Right ventricle myocardium superior (tissue), 1 donor: ENCODE measurements around the gene INTS11. TPM values are rescaled to one million over a fixed set of nuclear protein-coding genes. Genes with fewer than 3 reads are reported as not detected.
"Not testable (repeated sequence)": the region's sequence is repeated elsewhere in the genome, so short reads cannot be mapped to it uniquely, and the experiment has no call there.

ENCODE experiments used
- ATAC-seq: fragments of 200-7000 bp; cut with Tn5 transposase; one replicate; pipeline ENCODE4 v1.9.1; 2020; ENCODE audit warnings: mild to moderate bottlenecking; ENCODE audit not compliant: poor library complexity
- DNase-seq: peaks from one replicate; pipeline ENCODE4 v3.0.0-alpha.2; 2020
- intact Hi-C: fragments of 100-400 bp; cut with DNase I; formaldehyde crosslinking; loops from one replicate; pipeline ENCODE4 v1.11.2; 2022
- long read RNA-seq: library from polyadenylated mRNA; unstranded; transcript quantifications from one replicate; pipeline ENCODE4 v2.0.0, GENCODE V29; 2021
- total RNA-seq: library from RNA; stranded (reverse); fragmentation: NEBNext Ultra II Directional; extraction: Animal tissue kit (Norgen Biotek cat#: 25700); gene quantifications from one replicate; pipeline ENCODE4 v1.2.1, GENCODE V29; 2021
- donor health status: DM: no; HTN: yes; CAD: no; lungs with severe emphysema.

The INTS11 gene
- total RNA-seq, result 70.9 TPM
- long read RNA-seq, transcript INTS11-208 (17 exons, 2,148 nt), result major isoform, 174 of 248 reads
- long read RNA-seq, partial matches to known transcripts, result 19 of 248 reads
- long read RNA-seq, other reads (novel, unspliced or antisense), result 46 of 248 reads

DNA sequence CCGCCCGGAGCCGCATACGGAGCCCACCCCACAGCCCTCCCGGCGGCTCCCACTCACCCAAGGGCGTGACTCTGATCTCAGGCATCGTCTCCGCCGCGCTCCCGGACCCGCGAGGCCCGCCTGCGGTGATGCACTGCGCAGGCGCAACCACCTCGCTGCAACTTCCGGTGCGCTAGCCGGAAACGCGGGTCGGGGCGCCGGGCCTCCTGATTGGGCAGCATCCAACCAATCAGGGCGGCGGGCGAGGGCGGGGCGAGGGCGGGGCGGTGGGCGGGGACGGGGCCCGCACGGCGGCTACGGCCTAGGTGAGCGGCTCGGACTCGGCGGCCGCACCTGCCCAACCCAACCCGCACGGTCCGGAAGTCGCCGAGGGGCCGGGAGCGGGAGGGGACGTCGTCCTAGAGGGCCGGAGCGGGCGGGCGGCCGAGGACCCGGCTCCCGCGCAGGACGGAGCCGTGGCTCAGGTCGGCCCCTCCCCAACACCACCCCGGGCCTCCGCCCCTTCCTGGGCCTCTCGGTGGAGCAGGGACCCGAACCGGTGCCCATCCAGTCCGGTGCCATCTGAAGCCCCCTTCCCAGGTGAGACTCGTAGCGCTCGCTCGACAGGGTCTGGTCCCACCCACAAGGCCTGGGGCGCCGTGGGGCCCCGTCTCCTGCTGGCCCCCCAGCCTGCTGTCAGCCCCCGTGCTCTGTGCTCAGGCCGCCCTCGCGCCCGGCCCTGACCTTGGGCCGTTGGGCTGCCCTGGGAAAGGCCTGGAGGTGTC is at the start of gene INTS11, which contains the start of gene CPTP:
Gene INTS11 (minus strand): TSS at position 137 of the 764 bp plus-strand sequence. CDS start 52 bp downstream, at position 85.
Gene CPTP (plus strand): TSS at position 279 of the 764 bp plus-strand sequence. CDS start 2,109 bp downstream, outside the sequence.
- DNase-seq (peak; percentile 95), ATAC-seq (peak; percentile 84)
- intact Hi-C loops, result no loop called here

DNA sequence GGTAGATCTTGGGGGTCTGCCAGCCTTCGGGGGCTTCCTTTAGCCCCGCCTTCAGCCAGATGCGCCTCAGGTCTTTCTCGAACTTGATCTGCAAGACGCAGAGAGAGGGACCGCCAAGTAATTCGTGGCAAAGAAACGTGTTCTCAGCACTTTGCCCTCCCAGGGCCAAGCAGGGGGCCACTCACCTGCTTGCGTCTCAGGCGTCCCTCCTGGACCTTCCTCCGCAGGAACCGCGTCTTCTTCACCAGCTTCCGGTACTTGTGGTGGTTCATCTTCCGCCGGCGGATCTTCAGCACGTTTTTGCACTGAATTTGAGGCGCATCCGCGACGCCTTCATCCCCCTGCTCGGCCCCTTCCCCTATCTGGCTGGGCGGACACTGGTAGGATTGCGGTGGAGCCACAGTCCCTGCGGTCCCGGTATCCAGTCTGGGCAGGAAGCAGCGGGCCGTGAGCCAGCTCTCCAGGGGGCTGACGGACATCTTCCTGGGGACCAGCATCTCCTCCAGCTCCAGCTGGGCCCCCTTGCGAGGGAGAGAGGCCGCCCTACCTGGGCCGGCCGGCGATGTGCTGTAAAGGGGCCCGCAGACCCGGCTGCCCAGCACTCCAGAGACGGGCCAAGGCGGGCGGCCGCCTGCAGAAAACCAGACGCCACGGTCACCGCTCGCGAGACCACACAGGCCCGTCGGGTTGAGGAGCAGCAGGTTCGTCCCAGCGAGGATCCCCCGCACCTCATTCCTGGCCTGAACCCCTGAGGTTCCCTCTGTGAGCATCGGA is 49.5 kb upstream of the INTS11 start:
- ATAC-seq (no peak), DNase-seq (no peak)
- intact Hi-C loops, result loop anchor here (10.0 kb wide), 1 partner anchor 131 kb away; no protein-coding TSS in a partner anchor

DNA sequence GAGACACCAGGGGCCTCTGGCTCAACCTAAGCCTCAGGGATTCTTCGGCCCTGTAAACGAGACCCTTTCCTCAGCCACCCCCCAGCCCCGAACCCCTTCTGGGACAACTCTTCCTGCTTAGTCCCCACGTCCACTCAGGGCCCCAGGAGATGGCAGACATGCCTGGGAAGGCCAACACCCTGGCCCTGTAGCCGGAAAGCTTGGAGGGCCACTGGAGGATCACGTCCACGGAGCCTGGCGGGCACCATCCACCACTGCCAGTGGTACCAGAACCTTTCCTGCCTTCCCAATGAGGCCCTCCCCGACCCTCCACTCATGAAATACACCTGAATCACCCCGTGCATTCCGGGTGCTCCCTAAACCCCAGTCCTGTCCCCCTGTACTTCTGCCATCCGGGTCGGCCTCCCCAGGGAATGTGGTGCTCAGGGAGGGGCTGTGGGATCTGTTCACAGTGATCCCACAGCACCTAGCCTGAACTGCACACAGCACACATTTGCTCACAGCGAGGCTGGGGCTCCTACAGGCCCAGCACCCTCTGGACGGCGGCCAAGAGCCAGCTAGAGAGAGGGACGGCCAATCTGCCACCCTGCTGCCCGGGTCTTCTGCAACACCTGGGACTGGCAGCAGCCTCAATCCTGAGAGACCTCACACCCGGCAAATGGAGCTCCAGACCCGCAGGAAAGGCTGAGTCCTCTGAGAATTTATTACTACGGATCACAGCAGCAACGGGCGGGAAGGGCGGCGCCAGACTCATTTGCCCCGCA is 48.8 kb upstream of the INTS11 start:
- no peak for DNase-seq
- ATAC-seq, result no peak

DNA sequence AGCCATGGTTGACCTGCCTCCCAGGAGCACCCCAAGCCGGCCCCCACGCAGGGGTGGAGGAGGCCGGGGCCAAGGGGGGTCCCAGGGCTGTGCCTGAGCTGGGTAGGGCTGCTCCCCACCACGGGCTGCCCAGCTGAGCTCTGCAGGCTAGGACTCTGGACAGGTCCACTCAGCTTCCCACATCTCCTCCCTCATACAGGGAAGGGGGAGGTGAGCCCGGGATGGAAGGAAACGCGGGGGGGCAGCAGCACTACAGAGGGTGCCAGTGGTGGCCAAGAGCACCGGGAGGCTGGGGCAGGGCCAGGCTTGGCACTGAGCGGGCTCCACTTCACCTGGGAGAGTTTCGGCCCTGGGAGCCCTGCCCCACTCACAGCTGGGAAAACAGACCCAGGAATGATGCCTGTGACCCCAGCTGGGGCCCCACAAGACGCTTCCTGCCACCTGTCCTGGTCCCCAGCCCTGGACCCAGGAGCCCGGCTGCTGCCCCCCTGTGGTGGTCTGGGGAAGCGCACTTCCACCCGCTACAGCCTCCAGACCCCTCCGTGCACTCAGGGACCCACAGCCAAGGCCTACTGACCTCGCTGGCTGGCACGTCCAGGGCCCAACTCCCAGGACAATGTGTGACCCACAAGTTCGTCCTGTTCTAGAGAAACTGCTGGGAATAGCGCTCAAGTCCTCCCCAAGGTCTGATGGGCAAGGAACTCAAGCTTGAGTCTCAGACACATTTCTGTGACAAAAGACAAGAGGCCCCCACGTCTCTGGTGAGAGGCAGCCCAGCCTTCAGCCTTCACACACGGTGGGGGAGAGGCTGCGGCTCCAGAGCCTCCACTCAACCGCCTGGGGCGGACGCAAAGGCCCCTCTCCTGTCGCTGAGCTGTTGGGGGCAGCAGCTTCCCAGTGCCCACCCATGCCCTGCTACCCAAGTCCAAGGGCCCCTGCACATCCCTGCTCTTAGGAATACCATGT is 47.6 kb upstream of the INTS11 start:
- peak; percentile 39 for ATAC-seq
- DNase-seq, result peak; percentile 81
- intact Hi-C loops, result loop anchor here (10.0 kb wide), 1 partner anchor 133 kb away; no protein-coding TSS in a partner anchor

More for the DNA sequence above, 48.8 kb upstream of the INTS11 start:
- intact Hi-C loops, result loop anchor here (10.0 kb wide), 1 partner anchor 132 kb away; no protein-coding TSS in a partner anchor

DNA sequence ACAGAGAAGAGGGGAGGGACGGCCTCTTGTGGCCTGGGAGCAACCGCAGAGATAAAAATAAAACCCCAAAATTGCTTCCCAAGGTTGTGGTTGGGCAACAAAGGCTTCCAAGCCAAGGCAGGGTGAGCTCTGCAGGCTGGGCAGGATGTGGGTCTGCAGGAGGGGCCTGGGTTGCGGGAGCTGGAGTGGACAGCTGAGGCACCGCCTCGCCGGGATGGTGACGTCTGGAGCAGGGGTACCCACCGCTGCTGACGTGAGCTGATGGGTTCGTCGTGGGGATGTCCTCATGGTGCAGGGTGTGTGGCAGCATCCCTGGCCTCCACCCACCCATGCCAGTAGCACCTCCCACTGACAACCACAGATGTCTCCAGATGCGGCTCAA is 46.9 kb upstream of the INTS11 start:
- ATAC-seq, result no peak
- intact Hi-C loops, result loop anchor here (10.0 kb wide), 1 partner anchor 133 kb away; no protein-coding TSS in a partner anchor
- DNase-seq, result no peak

DNA sequence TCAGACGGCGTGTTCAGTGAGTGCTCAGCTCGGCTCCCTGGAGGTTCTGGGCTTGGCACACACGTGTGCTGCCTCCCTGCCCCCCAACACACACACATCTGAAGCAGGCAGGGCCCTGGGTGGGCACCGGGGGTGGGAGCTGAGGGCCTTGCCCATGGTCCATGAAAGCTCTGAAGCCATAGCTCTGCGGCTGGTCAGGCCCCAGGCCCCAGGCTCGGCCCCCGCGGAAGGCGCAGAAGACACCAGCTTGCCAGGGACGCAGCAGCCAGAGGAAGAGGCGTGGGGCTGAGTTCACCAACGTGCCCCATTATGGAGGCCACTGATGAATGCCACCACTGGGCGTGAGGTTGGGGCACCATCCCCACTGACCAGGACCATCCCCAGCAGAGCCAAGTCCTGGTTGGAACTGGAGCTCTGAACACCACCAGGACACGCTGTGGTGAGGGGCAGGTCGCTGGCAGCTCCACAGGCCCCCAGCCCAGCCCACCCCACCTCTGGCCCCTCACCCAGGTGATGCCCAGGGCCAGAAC is 46.4 kb upstream of the INTS11 start:
- intact Hi-C loops, result loop anchor here (10.0 kb wide), 1 partner anchor 134 kb away; no protein-coding TSS in a partner anchor
- ATAC-seq (no peak), DNase-seq (no peak)

DNA sequence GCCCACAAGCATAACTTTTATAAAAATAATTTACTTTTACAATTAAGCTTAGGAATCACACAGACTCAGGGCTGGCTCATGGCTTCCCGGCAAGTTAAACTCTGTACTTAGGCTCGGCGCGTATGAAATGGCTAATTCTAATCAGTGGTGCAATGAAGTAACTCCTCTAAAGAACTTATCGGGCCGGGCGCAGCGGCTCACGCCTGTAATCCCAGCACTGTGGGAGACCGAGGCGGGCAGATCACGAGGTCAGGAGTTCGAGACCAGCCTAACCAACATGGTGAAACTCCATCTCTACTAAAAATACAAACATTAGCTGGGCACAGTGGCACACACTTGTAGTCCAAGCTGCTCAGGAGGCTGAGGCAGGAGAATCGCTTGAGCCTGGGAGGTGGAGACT is 45.6 kb upstream of the INTS11 start:
- intact Hi-C loops, result loop anchor here (10.0 kb wide), 1 partner anchor 135 kb away; no protein-coding TSS in a partner anchor
- DNase-seq, ATAC-seq: not testable (repeated sequence)

DNA sequence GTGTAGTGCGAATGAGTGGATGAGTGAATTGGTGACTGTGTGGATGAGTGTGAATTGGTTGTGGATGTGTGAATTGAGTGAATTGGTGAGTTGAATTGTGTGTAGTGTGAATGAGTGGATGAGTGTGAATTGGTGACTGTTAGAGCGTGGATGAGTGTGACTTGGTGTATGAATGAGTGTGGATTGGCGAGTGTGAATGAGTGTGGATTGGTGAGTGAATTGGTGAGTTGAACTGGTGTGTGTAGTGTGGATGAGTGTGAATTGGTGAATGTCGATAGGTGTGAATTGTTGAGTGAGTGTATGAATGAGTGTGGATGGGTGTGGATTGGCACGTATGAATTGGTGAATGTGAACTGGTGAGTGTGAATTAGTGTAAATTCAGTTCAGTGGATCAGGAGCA is 42.9 kb upstream of the INTS11 start:
- intact Hi-C loops, result no loop called here
- ATAC-seq (no peak), DNase-seq (no peak)

DNA sequence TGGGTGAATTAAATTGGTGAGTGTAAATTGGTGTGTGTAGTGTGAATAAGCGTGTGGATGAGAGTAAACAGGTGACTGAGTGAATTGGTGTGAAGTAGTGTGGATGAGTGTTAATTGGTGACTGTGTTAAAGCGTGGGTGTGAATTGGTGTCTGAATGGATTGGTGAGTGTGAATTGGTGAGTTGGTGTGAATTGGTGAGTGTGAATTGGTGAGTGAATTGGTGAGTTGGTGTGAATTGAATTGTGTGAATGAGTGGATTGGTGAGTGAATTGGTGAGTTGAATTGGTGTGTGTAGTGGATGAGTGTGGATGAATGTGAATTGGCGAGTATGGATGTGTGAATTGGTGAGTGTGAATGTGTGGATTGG is 42.2 kb upstream of the INTS11 start:
- no peak for ATAC-seq
- intact Hi-C loops, result no loop called here
- no peak for DNase-seq

DNA sequence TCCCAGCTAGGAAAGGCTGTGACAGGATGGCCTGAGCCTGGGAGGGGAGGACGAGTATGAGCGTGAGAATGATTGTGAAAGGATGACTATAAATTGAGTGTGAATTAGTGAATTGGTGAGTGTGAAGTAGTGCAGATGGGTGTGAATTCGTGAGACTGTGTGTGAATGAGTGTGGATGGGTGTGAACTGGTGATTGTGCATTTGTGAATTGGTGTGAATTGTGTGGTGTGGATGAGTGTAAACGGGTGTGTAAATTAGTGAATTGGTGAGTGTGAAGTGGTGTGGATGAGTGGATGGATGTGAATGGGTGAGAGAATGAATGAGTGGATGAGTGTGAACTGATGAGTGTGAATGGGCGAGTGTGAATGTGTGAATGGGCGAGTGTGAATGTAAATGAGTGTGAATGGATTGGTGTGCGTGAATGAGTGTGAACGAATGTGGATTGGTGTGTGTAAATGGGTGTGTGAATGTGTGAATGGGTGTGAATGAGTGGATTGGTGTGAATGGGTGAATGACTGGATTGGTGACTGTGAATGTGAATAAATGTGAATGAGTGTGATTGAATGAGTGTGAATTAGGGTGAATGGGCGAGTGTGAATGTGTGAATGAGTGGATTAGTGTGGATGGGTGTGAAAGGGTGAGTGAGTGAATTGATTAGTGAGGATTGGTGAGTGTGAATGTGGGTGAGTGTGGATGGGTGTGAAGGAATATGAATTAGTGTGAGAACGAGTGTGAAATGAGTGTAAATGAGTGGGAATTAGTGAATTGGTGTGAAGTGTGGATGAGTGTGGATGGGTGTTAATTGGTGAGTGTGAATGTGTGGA is 41.6 kb upstream of the INTS11 start:
- no peak for ATAC-seq
- intact Hi-C loops, result no loop called here

DNA sequence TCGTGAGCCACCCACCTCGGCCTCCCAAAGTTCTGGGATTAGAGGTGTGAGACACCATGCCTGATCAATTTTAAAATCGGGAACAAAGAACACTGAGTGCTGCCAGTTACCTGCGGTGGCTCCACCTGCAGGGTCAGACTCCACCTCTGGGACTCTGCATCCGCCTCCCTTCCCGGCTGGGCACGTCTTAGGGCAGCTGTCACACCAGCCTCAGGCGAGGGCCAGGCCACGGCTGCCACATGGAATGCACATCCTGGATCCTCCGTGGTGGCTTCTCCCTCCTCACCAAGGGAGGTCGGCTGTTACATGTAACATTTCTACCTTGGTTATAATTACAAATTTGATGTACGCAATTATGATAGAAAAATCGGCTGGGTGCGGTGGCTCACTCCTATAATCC is 39.8 kb upstream of the INTS11 start:
- DNase-seq, result peak; percentile 27
- intact Hi-C loops, result no loop called here
- ATAC-seq, result no peak

More for the DNA sequence above, 41.6 kb upstream of the INTS11 start:
- no peak for DNase-seq

DNA sequence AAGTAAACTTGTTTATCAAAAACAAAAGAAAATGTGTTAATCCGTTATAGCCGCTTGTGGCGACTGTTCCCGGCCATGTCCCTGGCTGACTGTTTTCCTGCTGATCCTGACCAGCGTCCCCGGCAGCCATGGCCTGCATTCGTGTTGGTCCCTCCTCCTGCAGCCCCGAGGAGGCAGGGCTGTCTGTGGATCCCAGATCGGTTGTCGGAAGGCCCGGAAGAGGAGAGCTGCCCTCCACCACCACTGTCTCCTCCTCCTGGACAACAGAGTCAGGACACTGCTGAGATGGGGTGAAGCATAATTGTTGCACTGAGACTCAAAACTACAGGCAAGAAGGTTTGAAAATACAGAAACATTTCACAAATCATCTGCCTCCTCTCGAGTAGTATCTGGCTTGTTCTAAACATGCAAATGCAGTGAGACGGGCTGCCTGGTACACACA is 37.5 kb upstream of the INTS11 start:
- ATAC-seq, result no peak
- intact Hi-C loops, result no loop called here
- peak; percentile 75 for DNase-seq

DNA sequence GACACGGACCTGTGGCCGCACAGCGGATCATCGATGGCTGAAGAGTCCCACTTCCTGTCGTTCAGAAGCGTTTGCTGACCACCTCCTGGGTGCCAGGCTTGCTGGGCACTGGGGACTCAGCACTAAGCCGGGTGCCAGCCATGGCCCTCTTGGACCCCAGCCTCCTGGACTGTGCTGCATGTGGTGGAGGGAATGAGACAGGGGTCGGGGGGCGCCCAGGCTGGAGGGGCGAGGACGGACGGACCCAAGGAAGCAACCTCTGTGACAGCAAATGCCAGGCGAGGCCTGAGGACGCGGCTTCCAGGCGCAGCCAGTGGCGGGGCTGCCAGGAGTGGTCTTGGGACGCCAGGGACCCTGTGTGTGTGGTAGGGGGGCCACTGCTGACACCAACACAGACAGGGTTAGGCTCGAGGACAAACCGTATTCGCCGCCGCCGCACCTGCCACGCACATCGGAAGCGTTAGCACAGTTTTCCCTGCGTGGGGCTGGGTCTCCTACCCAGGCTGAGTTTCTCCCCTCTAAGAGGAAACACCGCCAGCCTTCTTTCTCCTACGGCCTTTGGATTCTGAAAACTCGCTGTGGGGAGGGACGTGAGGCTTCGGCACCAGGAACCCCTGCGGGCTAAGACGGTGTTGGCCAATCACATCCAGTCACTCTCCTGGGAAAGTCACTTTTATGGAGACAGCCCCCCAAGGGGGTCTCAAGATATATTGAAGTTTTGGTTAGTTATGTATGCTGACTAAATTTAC is 36.9 kb upstream of the INTS11 start:
- DNase-seq (peak; percentile 39), ATAC-seq (no peak)
- intact Hi-C loops, result no loop called here

DNA sequence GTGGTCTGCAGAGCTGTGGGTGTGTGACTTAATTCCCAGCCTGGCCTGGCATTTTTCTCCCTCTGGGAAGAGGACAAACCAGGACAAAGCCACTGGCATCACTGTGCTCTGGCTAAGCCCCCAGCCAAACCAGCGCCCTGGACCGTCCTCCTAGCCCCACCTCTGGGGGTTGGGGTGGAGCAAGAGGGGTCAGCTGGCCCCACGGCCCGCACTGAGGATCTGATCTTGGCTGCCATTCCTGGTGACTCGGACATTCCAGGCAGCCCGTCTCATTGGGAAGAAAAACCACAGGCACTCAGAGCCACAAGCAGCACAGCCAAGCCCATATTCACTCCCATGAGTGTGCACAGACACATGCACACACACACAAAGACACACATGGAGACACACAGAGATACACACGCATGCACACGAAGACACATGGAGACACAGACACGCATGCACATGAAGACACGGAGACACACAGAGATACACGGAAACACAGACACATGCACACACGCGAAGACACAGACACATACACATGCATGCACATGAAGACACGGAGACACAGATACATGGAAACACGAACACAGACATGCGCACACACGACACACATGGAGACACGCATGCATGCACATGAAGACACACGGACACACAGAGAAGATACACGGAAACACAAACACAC is 36.2 kb upstream of the INTS11 start:
- peak; percentile 53 for ATAC-seq
- DNase-seq, result peak; percentile 81
- intact Hi-C loops, result no loop called here
